Lower leg skin (tissue), 4 donors: ENCODE results near the gene SLC17A8. TPM values are rescaled to one million over a fixed set of nuclear protein-coding genes. Genes with fewer than 3 reads are reported as not detected.

ENCODE experiments used
- DNase-seq, 2 donors: peaks; one replicate each; pipeline ENCODE4 v3.0.0-alpha.2; 2019; ENCODE audit warnings: low spot score in 2 of 2
- H3K4me3 ChIP-seq: fragments of 200-600 bp; sonication (generic); 2 replicates; pipeline ENCODE4 v1.5.1; 2017; ENCODE audit warnings: mild to moderate bottlenecking, low read depth; ENCODE audit not compliant: poor library complexity, severe bottlenecking
- CTCF ChIP-seq, 3 donors: fragments of 450-650 bp; IDR thresholded peaks; one replicate each; pipeline ENCODE4 v1.5.1; 2016; ENCODE audit warnings: antibody characterized with exemption in 3 of 3, mild to moderate bottlenecking in 3 of 3, moderate library complexity in 2 of 3
- POLR2A ChIP-seq, 2 donors: fragments of 450-650 bp; IDR thresholded peaks; one replicate each; pipeline ENCODE4 v1.6.1; 2016 to 2017; ENCODE audit warnings: antibody characterized with exemption in 2 of 2, mild to moderate bottlenecking in 1 of 2, moderate library complexity in 1 of 2
- WGBS, 2 donors: methylation state at CpG; one replicate each; pipeline ENCODE4 v1.1.5; 2018; 5-methylcytosine and 5-hydroxymethylcytosine counted together
- intact Hi-C: fragments of 100-400 bp; cut with DNase I; formaldehyde crosslinking; loops from one replicate; pipeline ENCODE4 v1.15.0; 2023; ENCODE audit warnings: low total_unique reads
- total RNA-seq, 4 donors: library from RNA; depleted of rRNA; stranded (reverse); fragments of >200 nt; gene quantifications; one replicate each; pipeline ENCODE4 v1.1.0, GENCODE V29; 2016

SLC17A8 gene
- total RNA-seq, 4 donors from 2014 or later = not detected

DNA sequence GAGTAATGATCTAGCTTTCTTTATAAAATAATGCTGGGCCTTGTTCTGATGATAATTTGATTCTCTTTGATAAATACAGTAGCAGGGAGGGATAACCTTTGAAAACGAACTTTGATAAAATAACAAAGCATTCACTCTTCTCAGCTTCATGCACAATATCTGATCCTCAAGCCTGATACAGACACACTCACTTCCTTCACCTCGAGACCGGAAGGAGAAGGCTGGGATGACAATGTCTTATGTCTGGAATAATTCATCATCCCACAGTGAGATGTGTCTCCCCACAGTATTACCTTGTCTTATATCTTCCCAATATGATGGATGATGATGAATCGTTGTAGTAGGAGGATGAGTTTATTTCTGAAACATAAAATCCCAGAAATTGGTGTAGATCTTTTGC lies 101.3 kb downstream of the SLC17A8 start:
- no peak for DNase-seq
- TF ChIP-seq POLR2A (IDR thresholded peaks at IDR 0.05) = no peak
- no peak for TF ChIP-seq CTCF (IDR thresholded peaks at IDR 0.05)
- intact Hi-C loops = no loop called here
- 67 to 76% methylated on average over 4 of the region's 4 CpGs for WGBS, 2 donors
- no peak overlapping the region for H3K4me3 ChIP-seq

DNA sequence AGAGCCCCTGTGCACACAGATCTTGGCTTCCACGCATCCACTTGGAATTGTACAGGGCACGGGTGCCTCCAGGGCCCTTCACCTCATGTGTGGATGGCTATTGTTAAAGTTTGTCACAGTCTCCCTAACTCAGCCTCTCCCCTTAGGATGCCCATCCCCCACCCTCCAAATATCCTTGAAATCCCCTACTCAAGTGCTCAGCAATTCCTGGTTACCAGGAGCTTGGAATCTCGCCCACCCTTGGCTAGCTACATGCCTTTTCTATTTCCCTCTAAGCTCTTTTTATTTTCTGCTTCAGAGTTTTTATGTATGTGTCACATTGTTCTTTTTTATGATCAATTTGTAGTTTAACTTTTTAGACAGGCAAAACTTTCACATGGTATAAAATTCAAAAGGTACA lies 103.8 kb downstream of the SLC17A8 start:
- TF ChIP-seq POLR2A (IDR thresholded peaks at IDR 0.05) (no peak), CTCF (IDR thresholded peaks at IDR 0.05) (no peak)
- intact Hi-C loops = no loop called here
- WGBS, 2 donors = 53 to 63% methylated on average over 3 of the region's 3 CpGs
- no peak for DNase-seq
- H3K4me3 ChIP-seq = no peak overlapping the region

GRCh38 chr12:100461330-100461973 lies 104.6 kb downstream of the SLC17A8 start:
- no peak overlapping the region for H3K4me3 ChIP-seq
- no peak for DNase-seq
- intact Hi-C loops = no loop called here
- WGBS, 2 donors = 60 to 65% methylated on average over 1 of the region's 1 CpG
- TF ChIP-seq CTCF (IDR thresholded peaks at IDR 0.05) (no peak), POLR2A (IDR thresholded peaks at IDR 0.05) (no peak)

- intact Hi-C loops = no loop called here
- 65 to 75% methylated on average over 1 of the region's 1 CpG for WGBS, 2 donors
Observed at GRCh38 chr12:100463661-100464060, 106.8 kb downstream of the SLC17A8 start.

GRCh38 chr12:100464529-100464928 lies 107.7 kb downstream of the SLC17A8 start:
- no peak overlapping the region for H3K4me3 ChIP-seq
- WGBS, 2 donors = 52 to 88% methylated on average over 1 of the region's 1 CpG
- TF ChIP-seq CTCF (IDR thresholded peaks at IDR 0.05) (no peak), POLR2A (IDR thresholded peaks at IDR 0.05) (no peak)
- intact Hi-C loops = no loop called here
- DNase-seq = no peak

More at GRCh38 chr12:100463661-100464060, 106.8 kb downstream of the SLC17A8 start:
- TF ChIP-seq POLR2A (IDR thresholded peaks at IDR 0.05) (no peak), CTCF (IDR thresholded peaks at IDR 0.05) (no peak)
- no peak for DNase-seq
- no peak overlapping the region for H3K4me3 ChIP-seq

GRCh38 chr12:100468126-100468525 lies 111.3 kb downstream of the SLC17A8 start:
- TF ChIP-seq CTCF (IDR thresholded peaks at IDR 0.05) (no peak), POLR2A (IDR thresholded peaks at IDR 0.05) (no peak)
- DNase-seq = no peak
- intact Hi-C loops = no loop called here
- no peak overlapping the region for H3K4me3 ChIP-seq
